Body of pancreas (tissue), 4 donors: ENCODE data around the gene PLEKHA7.

Experiments
- POLR2A ChIP-seq, 3 donors: fragments of 450-650 bp; IDR thresholded peaks; one replicate each; pipeline ENCODE4 v1.6.1; 2016; ENCODE audit warnings: antibody characterized with exemption in 3 of 3, mild to moderate bottlenecking in 2 of 3
- TF ChIP-seq, protein P1 (sequence below), 7 experiments: fragments of 450-650 bp in 4 of 7; fragments of 200-600 bp in 3 of 7; sonication (generic) in 3 of 7; IDR thresholded peaks; one replicate each; pipeline ENCODE4 v1.5.1; 2016 to 2019; ENCODE audit warnings: antibody characterized with exemption in 7 of 7

DNA sequence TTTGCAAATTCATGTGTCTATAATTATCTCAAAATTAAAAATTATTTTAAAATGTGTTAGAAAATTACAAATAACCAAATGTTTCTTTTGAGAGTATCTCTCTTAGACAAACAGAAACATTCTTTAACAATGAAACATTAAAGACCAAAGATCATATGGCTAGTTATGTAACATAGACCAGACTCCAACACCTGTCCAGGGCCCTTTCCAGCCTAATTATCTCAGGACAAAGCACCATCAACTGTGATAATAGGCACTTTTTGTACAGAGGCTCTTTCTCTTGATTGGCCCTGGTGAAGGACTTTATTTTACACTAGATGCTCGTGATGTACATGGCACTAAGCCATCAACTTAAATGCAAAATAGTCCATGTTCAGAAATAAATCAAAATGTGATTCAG is 5.0 kb upstream of the PLEKHA7 start:
- TF ChIP-seq, protein P1, sequence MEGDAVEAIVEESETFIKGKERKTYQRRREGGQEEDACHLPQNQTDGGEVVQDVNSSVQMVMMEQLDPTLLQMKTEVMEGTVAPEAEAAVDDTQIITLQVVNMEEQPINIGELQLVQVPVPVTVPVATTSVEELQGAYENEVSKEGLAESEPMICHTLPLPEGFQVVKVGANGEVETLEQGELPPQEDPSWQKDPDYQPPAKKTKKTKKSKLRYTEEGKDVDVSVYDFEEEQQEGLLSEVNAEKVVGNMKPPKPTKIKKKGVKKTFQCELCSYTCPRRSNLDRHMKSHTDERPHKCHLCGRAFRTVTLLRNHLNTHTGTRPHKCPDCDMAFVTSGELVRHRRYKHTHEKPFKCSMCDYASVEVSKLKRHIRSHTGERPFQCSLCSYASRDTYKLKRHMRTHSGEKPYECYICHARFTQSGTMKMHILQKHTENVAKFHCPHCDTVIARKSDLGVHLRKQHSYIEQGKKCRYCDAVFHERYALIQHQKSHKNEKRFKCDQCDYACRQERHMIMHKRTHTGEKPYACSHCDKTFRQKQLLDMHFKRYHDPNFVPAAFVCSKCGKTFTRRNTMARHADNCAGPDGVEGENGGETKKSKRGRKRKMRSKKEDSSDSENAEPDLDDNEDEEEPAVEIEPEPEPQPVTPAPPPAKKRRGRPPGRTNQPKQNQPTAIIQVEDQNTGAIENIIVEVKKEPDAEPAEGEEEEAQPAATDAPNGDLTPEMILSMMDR (IDR thresholded peaks at IDR 0.05), result no peak
- TF ChIP-seq POLR2A (IDR thresholded peaks at IDR 0.05), result no peak
